ENCODE results near the gene FBLN1.
A peak's percentile ranks its signal among the peaks of the same experiment; 100 is the strongest.

The FBLN1 gene

DNA sequence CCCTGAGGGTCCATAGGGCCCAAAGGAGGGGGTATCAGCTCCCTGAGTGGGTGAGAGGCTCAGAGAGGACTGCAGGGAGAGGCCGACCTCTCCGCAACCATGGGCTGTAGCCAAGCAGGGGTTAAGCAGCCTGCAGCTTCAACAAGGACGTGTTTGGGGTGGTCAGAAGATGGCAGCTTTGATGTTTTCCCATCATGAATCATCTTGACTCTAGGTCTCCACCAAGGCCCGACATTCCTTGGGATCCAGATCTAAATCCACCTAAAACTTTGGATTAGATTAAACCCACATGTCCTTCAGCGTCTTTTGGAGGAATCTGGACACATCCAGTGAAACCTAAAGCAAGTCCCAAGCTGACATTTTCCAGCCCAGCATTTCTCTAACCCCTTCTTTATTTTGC lies 19.8 kb downstream of the FBLN1 start:
- H3K18ac ChIP-seq (ENCODE audit: low read depth in 1 of 2, low read length in 2 of 2): no peak overlapping the region
- H4K91ac ChIP-seq (ENCODE audit: low read length): no peak overlapping the region
- no peak overlapping the region for H3K9ac ChIP-seq (ENCODE audit: low read length)
- no peak overlapping the region for H3K4ac ChIP-seq (ENCODE audit: low read depth in 1 of 2, low read length in 2 of 2)
- H2BK5ac ChIP-seq (ENCODE audit: low read depth, low read length, poor library complexity, severe bottlenecking): no peak overlapping the region
- H2BK120ac ChIP-seq (ENCODE audit: low read depth, low read length): no peak overlapping the region
- H2AK5ac ChIP-seq (ENCODE audit: low read length, severe bottlenecking): no peak overlapping the region
- no peak overlapping the region for H2BK15ac ChIP-seq (ENCODE audit: low read depth, poor library complexity, severe bottlenecking)
- H3K23ac ChIP-seq (ENCODE audit: low read length in 2 of 2): no peak overlapping the region
- peaks cover 38% of the 10 kb centered on the region for H3K79me1 ChIP-seq (replicated peaks; ENCODE audit: low read length, poor library complexity, severe bottlenecking)
- no peak overlapping the region for H4K8ac ChIP-seq (ENCODE audit: low read length)
- H3K4me3 ChIP-seq (ENCODE audit: insufficient read depth in 1 of 2, low read depth in 1 of 2, low read length in 2 of 2): no peak overlapping the region
- H3K4me2 ChIP-seq (ENCODE audit: low read length, poor library complexity, severe bottlenecking): no peak overlapping the region
- no peak overlapping the region for H3K27ac ChIP-seq (ENCODE audit: low read length, poor library complexity, severe bottlenecking)
- no peaks in the 10 kb centered on the region for H3K27me3 ChIP-seq (ENCODE audit: control insufficient read depth in 1 of 2, insufficient read depth in 1 of 2, low read length in 2 of 2)
- no peak for DNase-seq
- H3K14ac ChIP-seq (ENCODE audit: low read length in 2 of 2): no peak overlapping the region
- no peaks in the 10 kb centered on the region for H3K9me3 ChIP-seq (ENCODE audit: control insufficient read depth, low read length)
- H3K4me1 ChIP-seq (ENCODE audit: control insufficient read depth, insufficient read depth, low read depth, low read length): peaks cover 31% of the 10 kb centered on the region
- H2AFZ ChIP-seq (ENCODE audit: low read depth, low read length): no peak overlapping the region
- WGBS: 78% methylated on average over 5 of the region's 5 CpGs
- peaks cover 72 to 87% of the 10 kb centered on the region in 2 experiments for H3K36me3 ChIP-seq (ENCODE audit: control insufficient read depth in 1 of 2, insufficient read depth in 2 of 2, low read depth in 1 of 2, low read length in 2 of 2)
- H2BK12ac ChIP-seq (ENCODE audit: low read length in 2 of 2): no peak overlapping the region

DNA sequence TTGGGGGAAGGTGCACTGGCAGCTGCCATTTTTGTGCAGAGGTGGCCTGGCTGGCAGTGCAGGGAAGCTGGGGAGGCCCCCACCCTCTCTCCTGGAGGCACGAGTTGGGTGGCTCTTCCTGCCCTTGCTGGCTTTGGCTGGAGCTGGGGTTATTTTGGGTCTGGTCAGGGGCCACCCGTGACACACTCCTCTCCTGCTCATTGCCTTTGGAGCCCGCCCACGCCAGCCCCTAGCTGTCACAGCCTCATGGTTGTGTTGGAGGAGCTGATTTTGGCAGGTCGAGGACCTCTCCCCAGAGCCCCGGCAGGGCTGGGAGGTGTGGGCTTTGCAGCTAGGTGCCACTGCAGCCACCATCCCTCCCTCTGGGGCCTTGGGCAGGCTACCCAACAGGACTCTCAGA lies 21.5 kb downstream of the FBLN1 start:
- H3K27ac ChIP-seq (ENCODE audit: low read length, poor library complexity, severe bottlenecking): no peak overlapping the region

DNA sequence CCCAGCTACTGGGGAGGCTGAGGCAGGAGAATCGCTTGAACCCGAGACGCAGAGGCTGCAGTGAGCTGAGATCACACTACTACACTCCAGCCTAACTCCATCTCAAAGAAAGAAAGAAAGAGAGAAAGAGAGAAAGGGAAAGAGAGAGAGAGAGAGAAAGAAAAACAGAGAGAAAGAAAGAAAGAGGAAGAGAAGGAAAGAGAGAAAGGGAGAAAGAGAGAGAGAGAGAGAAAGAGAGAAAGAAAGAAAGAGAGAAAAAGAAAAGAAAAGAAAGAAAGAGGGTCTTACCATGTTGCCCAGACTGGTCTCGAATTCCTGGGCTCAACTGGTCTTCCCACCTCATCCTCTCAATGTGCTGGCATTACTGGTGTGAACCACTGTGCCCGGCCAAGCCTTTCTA lies 22.3 kb downstream of the FBLN1 start:
- Histone ChIP-seq H2BK120ac (ENCODE audit: low read depth, low read length) (no peak overlapping the region), H3K14ac (ENCODE audit: low read length in 2 of 2) (no peak overlapping the region), H2BK5ac (ENCODE audit: low read depth, low read length, poor library complexity, severe bottlenecking) (no peak overlapping the region), H3K4ac (ENCODE audit: low read depth in 1 of 2, low read length in 2 of 2) (no peak overlapping the region), H2AK5ac (ENCODE audit: low read length, severe bottlenecking) (no peak overlapping the region), H2BK12ac (ENCODE audit: low read length in 2 of 2) (no peak overlapping the region), H4K91ac (ENCODE audit: low read length) (no peak overlapping the region), H3K4me1 (ENCODE audit: control insufficient read depth, insufficient read depth, low read depth, low read length) (peaks cover 23% of the 10 kb centered on the region), H3K9me3 (ENCODE audit: control insufficient read depth, low read length) (no peaks in the 10 kb centered on the region), H4K8ac (ENCODE audit: low read length) (no peak overlapping the region), H3K27ac (ENCODE audit: low read length, poor library complexity, severe bottlenecking) (no peak overlapping the region), H3K23ac (ENCODE audit: low read length in 2 of 2) (no peak overlapping the region), H2AFZ (ENCODE audit: low read depth, low read length) (no peak overlapping the region), H3K18ac (ENCODE audit: low read depth in 1 of 2, low read length in 2 of 2) (no peak overlapping the region), H3K27me3 (ENCODE audit: control insufficient read depth in 1 of 2, insufficient read depth in 1 of 2, low read length in 2 of 2) (no peaks in the 10 kb centered on the region), H3K36me3 (ENCODE audit: control insufficient read depth in 1 of 2, insufficient read depth in 2 of 2, low read depth in 1 of 2, low read length in 2 of 2) (peaks cover 77 to 92% of the 10 kb centered on the region in 2 experiments), H3K79me1 (replicated peaks; ENCODE audit: low read length, poor library complexity, severe bottlenecking) (peaks cover 46% of the 10 kb centered on the region), H3K4me2 (ENCODE audit: low read length, poor library complexity, severe bottlenecking) (no peak overlapping the region), H2BK15ac (ENCODE audit: low read depth, poor library complexity, severe bottlenecking) (no peak overlapping the region), H3K9ac (ENCODE audit: low read length) (no peak overlapping the region), H3K4me3 (ENCODE audit: insufficient read depth in 1 of 2, low read depth in 1 of 2, low read length in 2 of 2) (no peak overlapping the region)
- DNase-seq: no peak
- WGBS: 82% methylated on average over 2 of the region's 5 CpGs

More for the DNA sequence above, 21.5 kb downstream of the FBLN1 start:
- H3K36me3 ChIP-seq (ENCODE audit: control insufficient read depth in 1 of 2, insufficient read depth in 2 of 2, low read depth in 1 of 2, low read length in 2 of 2): peaks cover 79 to 93% of the 10 kb centered on the region in 2 experiments
- no peak overlapping the region for H3K14ac ChIP-seq (ENCODE audit: low read length in 2 of 2)
- H3K4me3 ChIP-seq (ENCODE audit: insufficient read depth in 1 of 2, low read depth in 1 of 2, low read length in 2 of 2): no peak overlapping the region
- H3K9ac ChIP-seq (ENCODE audit: low read length): no peak overlapping the region
- no peak overlapping the region for H2AFZ ChIP-seq (ENCODE audit: low read depth, low read length)
- H3K27me3 ChIP-seq (ENCODE audit: control insufficient read depth in 1 of 2, insufficient read depth in 1 of 2, low read length in 2 of 2): no peaks in the 10 kb centered on the region
- H3K23ac ChIP-seq (ENCODE audit: low read length in 2 of 2): no peak overlapping the region
- H3K4me1 ChIP-seq (ENCODE audit: control insufficient read depth, insufficient read depth, low read depth, low read length): peaks cover 21% of the 10 kb centered on the region
- no peaks in the 10 kb centered on the region for H3K9me3 ChIP-seq (ENCODE audit: control insufficient read depth, low read length)
- no peak overlapping the region for H3K4me2 ChIP-seq (ENCODE audit: low read length, poor library complexity, severe bottlenecking)
- no peak overlapping the region for H3K4ac ChIP-seq (ENCODE audit: low read depth in 1 of 2, low read length in 2 of 2)
- H2BK12ac ChIP-seq (ENCODE audit: low read length in 2 of 2): no peak overlapping the region
- no peak overlapping the region for H2BK15ac ChIP-seq (ENCODE audit: low read depth, poor library complexity, severe bottlenecking)
- H4K91ac ChIP-seq (ENCODE audit: low read length): no peak overlapping the region
- H2AK5ac ChIP-seq (ENCODE audit: low read length, severe bottlenecking): no peak overlapping the region
- DNase-seq: no peak
- peaks cover 46% of the 10 kb centered on the region for H3K79me1 ChIP-seq (replicated peaks; ENCODE audit: low read length, poor library complexity, severe bottlenecking)
- no peak overlapping the region for H2BK120ac ChIP-seq (ENCODE audit: low read depth, low read length)
- H3K18ac ChIP-seq (ENCODE audit: low read depth in 1 of 2, low read length in 2 of 2): no peak overlapping the region
- 98% methylated on average over 6 of the region's 6 CpGs for whole genome bisulfite sequencing
- no peak overlapping the region for H2BK5ac ChIP-seq (ENCODE audit: low read depth, low read length, poor library complexity, severe bottlenecking)
- no peak overlapping the region for H4K8ac ChIP-seq (ENCODE audit: low read length)

DNA sequence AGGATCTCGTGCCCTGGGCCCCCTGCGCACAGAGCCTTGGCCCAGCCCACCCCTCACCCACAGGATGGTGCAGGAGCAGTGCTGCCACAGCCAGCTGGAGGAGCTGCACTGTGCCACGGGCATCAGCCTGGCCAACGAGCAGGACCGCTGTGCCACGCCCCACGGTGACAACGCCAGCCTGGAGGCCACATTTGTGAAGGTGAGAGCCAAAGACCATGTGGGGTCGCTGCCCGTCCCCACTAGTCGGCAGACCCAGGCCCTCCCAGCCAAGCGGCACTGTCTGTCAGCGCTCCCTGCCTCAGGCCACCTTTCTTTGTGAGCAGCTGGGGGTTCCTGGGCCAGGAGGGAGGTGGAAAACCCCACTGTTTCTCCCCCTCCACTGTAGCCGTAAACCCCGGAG lies 22.8 kb downstream of the FBLN1 start:
- Histone ChIP-seq H3K27me3 (ENCODE audit: control insufficient read depth in 1 of 2, insufficient read depth in 1 of 2, low read length in 2 of 2) (no peaks in the 10 kb centered on the region), H2BK5ac (ENCODE audit: low read depth, low read length, poor library complexity, severe bottlenecking) (no peak overlapping the region), H3K9ac (ENCODE audit: low read length) (no peak overlapping the region), H3K27ac (ENCODE audit: low read length, poor library complexity, severe bottlenecking) (no peak overlapping the region), H3K36me3 (ENCODE audit: control insufficient read depth in 1 of 2, insufficient read depth in 2 of 2, low read depth in 1 of 2, low read length in 2 of 2) (peaks cover 76 to 92% of the 10 kb centered on the region in 2 experiments), H3K14ac (ENCODE audit: low read length in 2 of 2) (peak overlapping the region in 1 of 2 experiments; percentile 63), H3K9me3 (ENCODE audit: control insufficient read depth, low read length) (no peaks in the 10 kb centered on the region), H2BK15ac (ENCODE audit: low read depth, poor library complexity, severe bottlenecking) (no peak overlapping the region), H4K8ac (ENCODE audit: low read length) (no peak overlapping the region), H3K4me2 (ENCODE audit: low read length, poor library complexity, severe bottlenecking) (no peak overlapping the region), H2AFZ (ENCODE audit: low read depth, low read length) (no peak overlapping the region), H3K4me1 (ENCODE audit: control insufficient read depth, insufficient read depth, low read depth, low read length) (peaks cover 26% of the 10 kb centered on the region), H3K18ac (ENCODE audit: low read depth in 1 of 2, low read length in 2 of 2) (peak overlapping the region in 1 of 2 experiments; percentile 43), H3K23ac (ENCODE audit: low read length in 2 of 2) (no peak overlapping the region), H4K91ac (ENCODE audit: low read length) (no peak overlapping the region), H2AK5ac (ENCODE audit: low read length, severe bottlenecking) (peak overlapping the region; percentile 6), H2BK12ac (ENCODE audit: low read length in 2 of 2) (peak overlapping the region in 1 of 2 experiments; percentile 67), H3K79me1 (replicated peaks; ENCODE audit: low read length, poor library complexity, severe bottlenecking) (peaks cover 42% of the 10 kb centered on the region), H2BK120ac (ENCODE audit: low read depth, low read length) (no peak overlapping the region), H3K4me3 (ENCODE audit: insufficient read depth in 1 of 2, low read depth in 1 of 2, low read length in 2 of 2) (no peak overlapping the region), H3K4ac (ENCODE audit: low read depth in 1 of 2, low read length in 2 of 2) (no peak overlapping the region)
- 93% methylated on average over 14 of the region's 15 CpGs for WGBS
- no peak for DNase-seq

Data from mesenchymal stem cell (in vitro differentiated cells and primary cell).